HCEC 1CT (cell line): ENCODE measurements around the gene MT1H.
"Not testable (repeated sequence)": the region's sequence is repeated elsewhere in the genome, so short reads cannot be mapped to it uniquely, and the experiment has no call there.

Source experiments
- DNase-seq: peaks from one replicate; pipeline ENCODE4 v3.0.0-alpha.2; 2017

The MT1H gene

DNA sequence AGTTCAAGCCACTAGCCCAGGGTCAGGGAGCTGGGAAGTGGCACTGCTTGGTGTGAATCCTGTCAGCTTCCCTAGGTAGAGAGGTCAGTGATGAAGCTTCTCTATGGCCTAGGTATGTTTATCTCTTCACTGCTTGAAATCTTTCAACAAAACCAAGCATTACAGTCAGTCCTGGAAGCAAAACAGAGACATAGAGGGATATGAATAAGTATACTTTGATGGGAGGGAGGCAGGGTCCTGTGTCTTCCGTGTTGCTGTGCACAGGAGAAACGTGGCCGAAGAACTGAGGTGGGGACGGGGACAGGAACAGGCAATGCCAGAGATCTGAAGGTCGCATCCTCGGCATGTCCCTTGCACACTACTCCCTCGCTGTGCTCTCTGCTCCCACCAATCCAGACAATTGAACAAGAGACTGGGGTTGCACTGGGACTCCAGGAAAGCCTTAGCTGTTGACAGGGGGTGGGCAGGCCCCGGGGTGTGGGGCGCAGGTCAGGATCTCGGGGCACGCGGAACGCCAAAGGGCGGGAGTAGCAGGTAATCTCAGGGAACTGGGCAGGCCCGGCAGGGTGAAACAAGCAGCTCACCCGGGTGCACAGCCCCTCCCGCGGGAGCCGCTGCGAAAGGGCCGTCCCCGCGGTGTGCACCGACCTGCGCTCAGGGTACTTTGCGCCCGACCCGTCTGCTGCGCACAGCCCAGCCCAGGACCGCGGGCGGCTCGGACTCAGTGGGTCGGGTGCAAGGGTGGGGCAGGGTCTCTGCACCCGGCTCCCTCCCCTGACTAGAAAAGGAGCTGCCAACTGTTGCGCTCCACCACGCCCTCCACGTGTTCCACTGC lies at the start of gene MT1H:
MT1H (plus strand) TSS at position 810 of the 835 bp plus-strand sequence. CDS start 71 bp downstream, outside the sequence.
- no peak for DNase-seq

DNA sequence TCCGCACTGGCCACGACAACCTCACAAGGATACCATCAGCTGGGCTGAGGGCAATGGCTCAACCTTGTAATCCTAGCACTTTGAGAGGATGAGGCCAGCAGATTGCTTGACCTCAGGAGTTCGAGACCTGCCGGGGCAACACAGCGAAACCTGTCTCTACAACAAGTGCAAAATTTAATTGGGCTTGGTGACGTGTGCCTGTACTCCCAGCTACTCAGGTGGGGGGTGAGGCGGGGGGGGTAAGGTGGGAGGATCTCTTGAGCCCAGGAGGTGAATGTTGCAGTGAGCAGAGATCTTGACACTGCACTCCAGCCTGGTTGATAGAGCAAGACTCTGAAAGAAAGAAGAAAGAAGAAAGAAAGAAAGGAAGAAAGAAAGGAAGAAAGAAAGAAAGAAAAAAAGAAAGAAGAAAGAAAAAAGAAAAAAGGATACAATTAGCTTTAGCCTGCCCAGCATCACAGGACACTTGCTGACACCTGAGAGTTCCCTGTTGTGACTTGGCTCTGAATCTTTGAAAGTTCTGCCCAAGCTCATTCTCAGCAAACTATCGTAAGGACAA lies 49.2 kb upstream of the MT1H start:
- no peak for DNase-seq

DNA sequence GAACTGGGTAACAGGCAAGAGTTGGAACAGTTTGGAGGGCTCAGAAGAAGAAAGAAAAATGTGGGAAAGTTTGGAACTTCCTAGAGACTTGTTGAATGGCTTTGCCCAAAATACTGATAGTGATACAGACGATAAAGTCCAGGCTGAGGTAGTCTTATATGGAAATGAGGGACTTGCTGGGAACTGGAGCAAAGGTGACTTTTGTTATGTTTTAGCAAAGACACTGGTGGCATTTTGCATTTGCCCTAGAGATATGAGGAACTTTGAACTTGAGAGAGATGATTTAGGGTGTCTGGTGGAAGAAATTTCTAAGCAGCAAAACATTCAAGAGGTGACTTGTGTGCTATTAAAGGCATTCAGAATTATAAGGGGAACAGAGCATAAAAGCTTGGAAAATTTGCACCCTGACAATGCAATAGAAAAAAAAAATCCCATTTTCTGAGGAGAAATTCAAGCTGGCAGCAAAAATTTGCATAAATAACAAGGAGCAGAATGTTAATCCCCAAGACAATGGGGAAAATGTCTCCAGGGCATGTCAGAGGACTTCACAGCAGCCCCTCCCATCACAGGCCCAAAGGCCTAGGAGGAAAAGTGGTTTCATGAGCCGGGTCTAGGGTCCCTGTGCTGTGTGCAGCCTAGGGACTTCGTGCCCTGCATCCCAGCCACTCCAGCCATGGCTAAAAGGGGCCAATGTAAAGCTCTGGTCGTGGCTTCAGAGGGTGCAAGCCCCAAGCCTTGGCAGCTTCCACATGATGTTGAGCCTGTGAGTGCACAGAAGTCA lies 47.8 kb upstream of the MT1H start:
- DNase-seq = not testable (repeated sequence)

DNA sequence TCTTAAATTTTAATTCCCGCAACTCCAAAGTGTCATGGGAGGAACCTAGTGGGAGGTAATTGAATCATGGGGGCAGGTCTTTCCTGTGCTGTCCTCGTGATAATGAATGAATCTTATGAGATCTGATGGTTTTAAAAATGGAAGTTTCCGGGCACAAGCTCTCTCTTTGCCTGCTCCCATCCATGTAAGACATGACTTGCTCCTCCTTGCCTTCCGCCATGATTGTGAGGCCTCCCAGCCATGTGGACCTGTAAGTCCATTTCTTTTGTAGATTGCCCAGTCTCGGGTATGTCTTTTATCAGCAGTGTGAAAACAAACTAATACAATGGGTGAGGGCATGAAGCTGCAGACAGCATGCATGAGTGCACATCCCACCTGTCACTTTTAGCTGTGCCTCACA lies 46.4 kb upstream of the MT1H start:
- not testable (repeated sequence) for DNase-seq

DNA sequence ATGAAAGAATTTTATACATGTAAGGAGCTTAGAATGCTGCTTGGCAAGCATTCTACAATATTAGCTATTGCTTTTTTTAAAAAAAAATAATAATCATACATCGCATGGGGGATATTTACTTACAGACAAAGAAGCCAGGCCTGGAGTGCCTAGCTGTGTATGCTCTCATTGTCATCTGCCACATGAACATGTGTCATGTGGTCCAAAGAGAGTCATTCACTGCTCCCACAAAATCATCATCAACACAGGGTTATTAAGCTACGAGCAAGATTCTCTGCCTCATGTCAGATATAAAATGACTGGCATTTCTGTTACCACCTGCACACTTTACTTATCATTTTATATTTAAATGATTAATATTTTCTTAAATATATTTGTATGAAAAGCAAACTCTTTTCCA lies 46.0 kb upstream of the MT1H start:
- no peak for DNase-seq

DNA sequence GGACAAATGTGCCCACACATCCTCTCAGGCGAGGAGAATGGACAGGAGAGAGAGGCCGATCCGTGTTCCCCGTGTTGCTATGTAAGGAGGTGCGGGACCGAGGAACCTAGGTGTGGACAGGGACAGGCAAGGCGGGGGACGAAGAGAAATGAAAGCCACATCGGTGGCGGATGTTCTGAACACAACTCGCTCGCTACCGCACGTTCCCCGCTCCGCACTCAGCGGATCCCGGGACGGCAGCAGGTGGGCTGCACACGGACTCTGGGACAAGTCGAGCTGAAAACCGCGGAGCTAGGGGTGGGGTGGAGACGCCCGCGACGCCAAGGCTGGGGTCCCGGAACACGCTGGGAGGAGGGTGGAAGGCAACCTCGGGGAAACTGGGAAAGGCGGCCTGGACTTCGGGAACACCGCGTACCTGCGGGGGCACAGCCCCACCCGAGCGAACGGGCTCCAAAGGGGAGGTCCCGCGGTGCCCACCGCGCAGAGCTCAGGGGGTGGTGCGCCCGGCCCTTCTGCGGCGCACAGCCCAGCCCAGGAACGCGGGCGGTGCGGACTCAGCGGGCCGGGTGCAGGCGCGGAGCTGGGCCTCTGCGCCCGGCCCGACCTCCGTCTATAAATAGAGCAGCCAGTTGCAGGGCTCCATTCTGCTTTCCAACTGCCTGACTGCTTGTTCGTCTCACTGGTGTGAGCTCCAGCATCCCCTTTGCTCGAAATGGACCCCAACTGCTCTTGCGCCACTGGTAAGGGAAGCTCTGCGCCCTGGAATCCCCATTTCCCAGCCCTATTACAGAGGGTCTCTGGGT lies 44.3 kb upstream of the MT1H start, which contains the start of gene MT1E:
MT1E (plus strand) TSS at position 642 of the 803 bp plus-strand sequence; CDS start at position 713, 71 bp downstream.
- peak; percentile 85 for DNase-seq

DNA sequence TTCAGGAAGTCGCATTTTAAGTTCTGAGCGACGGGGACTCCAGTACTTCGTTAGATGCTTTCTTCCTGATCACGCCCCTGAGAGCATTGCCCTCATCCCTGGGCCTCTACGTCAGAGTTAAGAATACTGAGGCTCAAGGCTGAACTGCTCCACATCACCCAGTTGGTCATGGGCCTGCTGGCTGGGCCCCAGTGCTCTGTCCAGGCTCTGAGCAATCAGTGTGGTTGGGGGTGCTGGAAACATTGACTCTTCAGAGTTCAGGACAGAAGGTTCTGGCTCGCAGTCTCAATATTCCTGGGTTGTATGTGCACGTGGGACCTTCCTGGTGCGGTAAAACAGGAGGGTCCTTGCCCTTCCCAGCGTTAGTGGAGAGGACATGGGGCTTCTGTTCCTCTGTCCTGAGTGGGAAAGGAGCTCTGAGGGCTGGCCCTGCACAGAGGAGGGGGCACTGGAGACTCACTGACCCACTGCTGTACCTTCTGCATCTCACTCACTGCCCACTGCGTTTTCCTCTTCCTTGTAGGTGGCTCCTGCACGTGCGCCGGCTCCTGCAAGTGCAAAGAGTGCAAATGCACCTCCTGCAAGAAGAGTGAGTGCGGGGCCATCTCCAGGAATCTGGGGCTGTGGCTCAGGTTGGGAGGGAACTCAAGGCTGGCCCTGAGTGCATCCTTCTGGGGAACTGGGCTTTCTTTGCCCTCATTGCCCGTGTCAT lies 43.5 kb upstream of the MT1H start:
- peak; percentile 81 for DNase-seq

DNA sequence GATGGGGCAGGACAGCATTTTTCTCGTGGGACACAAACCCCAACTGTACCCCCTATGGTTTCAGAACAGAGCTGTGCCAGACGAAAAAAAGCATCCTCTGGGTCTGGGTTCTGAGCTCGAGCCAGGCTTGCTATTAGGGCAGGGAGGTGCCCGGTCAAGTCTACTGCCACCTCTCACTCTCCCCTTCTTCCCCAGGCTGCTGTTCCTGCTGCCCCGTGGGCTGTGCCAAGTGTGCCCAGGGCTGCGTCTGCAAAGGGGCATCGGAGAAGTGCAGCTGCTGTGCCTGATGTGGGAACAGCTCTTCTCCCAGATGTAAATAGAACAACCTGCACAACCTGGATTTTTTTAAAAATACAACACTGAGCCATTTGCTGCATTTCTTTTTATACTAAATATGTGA lies 42.9 kb upstream of the MT1H start:
- no peak for DNase-seq

GRCh38 chr16:56628486-56629350 lies 40.9 kb upstream of the MT1H start:
- peak; percentile 23 for DNase-seq

DNA sequence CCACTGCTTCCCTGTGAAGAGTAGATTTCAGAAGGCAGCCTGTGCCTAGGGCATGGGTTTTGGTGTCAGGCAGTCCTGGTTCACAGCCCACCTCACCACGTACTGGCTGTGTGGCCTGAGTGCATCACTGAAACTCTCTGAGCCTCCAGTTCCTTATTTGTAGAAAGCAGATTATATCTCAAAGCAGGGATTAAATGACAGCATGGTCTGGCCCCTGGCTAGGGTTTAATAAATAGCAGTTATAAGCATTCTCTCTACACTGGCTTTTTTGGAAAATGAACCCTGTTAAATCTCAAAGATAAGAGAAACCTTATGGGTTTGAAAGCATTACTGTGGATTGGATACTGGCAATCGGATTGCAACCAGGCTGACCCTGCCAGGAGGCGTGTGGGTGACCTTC lies 40.1 kb upstream of the MT1H start:
- DNase-seq = no peak

GRCh38 chr16:56630134-56630533 lies 39.5 kb upstream of the MT1H start:
- no peak for DNase-seq

DNA sequence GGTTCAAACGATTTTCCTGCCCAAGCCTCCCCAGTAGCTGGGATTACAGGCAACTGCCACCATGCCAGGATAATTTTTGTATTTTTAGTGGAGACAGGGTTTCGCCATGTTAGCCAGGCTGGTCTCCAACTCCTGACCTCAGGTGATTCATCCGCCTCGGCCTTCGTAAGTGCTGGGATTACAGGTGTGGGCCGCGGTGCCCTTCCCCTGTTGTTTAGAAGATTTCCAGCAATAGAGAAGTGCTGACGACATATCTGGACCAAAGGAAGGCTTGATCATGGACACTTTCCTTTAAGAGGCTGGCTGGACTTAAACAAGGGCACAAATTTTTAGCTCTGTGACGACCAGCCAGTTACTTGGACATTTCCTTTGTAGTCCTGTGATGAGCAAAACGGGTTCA lies 38.4 kb upstream of the MT1H start:
- DNase-seq = no peak

- no peak for DNase-seq
Measured at GRCh38 chr16:56631832-56632155, 37.8 kb upstream of the MT1H start.

GRCh38 chr16:56632156-56632847 lies 37.3 kb upstream of the MT1H start, which contains the start of gene MT1M:
Gene MT1M (plus strand): TSS chr16:56632659. CDS start chr16:56632732, 73 bp downstream.
- no peak for DNase-seq

- no peak for DNase-seq
Measured at GRCh38 chr16:56632848-56633365, 36.7 kb upstream of the MT1H start.

DNA sequence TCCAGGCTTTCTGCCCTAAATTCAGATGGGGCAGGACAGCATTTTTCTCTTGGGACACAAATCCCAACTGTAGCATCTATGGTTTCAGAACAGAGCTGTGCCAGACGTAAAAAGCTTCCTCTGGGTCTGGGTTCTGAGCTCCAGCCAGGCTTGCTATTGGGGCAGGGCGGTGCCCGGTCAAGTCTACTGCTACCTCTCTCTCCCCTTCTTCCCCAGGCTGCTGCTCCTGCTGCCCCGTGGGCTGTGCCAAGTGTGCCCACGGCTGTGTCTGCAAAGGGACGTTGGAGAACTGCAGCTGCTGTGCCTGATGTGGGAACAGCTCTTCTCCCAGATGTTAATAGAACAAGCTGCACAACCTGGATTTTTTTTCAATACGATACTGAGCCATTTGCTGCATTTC lies 36.1 kb upstream of the MT1H start:
- DNase-seq = no peak

DNA sequence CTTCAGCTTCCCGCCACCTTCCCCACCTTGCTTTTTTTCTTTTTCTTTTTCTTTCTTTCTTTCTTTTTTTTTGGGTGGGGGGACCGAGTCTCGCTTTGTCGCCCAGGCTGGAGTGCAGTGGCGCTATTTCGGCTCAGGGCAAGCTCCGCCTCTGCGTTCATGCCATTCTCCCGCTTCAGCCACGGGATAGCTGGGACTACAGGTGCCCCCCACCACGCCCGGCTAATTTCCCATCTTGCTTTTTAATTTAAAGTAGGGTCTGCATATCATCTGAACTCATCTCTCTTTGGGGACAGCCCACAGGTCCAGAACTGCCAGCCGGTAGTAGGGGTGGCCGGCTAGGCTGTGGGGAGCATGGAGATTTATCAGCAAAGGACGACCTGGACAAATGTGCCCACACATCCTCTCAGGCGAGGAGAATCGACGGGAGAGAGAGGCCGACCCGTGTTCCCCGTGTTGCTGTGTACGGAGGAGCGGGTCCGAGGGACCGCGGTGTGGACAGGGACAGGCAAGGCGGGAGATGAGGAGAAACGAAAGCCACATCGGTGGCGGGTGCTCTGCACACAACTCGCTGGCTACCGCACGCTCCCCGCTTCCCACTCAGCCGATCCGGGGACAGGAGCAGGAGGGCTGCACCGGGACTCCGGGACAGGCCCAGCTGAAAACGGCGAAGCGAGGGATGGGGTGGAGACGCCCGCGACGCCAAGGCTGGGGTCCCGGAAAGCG lies 34.7 kb upstream of the MT1H start:
- no peak for DNase-seq

- no peak for DNase-seq
Measured at GRCh38 chr16:56635441-56635967, 34.1 kb upstream of the MT1H start.
